SKM-1 treated with dmso at 0.1 percent for 144 hours (cell line): ENCODE results near the gene CCDC107.
"Not testable (repeated sequence)": the region's sequence is repeated elsewhere in the genome, so short reads cannot be mapped to it uniquely, and the experiment has no call there.

Experiments used
- DNase-seq: peaks from one replicate; lab custom pipeline; 2025; ENCODE audit not compliant: unreplicated experiment; lab: John Stamatoyannopoulos, UW

Gene CCDC107, protein sequence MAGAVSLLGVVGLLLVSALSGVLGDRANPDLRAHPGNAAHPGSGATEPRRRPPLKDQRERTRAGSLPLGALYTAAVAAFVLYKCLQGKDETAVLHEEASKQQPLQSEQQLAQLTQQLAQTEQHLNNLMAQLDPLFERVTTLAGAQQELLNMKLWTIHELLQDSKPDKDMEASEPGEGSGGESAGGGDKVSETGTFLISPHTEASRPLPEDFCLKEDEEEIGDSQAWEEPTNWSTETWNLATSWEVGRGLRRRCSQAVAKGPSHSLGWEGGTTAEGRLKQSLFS

DNA sequence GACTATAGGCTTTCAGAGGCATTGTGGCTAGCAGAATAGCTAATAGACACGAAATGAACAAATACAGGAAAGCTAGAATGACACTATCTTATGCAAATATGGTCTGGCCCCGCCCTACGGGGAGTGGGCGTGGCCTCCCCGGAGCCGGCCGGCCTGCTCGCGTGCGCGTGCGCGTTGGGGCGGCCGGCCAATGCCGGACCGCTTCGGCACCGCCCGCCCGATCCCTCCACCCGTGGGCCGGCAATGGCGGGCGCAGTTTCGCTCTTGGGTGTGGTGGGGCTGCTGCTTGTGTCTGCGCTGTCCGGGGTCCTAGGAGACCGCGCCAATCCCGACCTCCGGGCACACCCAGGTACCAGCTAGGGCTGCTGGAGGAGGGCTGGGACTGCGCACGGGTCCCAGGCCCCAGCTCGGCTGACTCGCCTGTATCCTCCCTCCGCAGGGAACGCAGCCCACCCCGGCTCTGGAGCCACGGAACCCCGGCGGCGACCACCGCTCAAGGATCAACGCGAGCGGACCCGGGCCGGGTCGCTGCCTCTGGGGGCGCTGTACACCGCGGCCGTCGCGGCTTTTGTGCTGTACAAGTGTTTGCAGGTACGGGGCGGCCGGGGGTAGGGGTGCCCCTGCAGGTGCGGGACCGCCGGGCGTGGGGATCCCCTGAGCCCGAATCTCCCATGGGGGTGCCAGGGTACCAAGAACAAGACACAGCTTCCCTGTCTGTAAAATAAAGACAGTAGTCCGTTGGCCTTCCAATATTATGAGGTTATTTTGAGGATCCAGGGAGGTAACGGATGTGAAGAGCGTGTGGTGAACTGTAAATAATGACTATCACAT lies at the start of gene CCDC107:
Gene CCDC107, plus strand, starts transcription at position 156 of the 831 bp plus-strand sequence. Its CDS starts 88 bp downstream, at position 244.
- peak; percentile 68 for DNase-seq

DNA sequence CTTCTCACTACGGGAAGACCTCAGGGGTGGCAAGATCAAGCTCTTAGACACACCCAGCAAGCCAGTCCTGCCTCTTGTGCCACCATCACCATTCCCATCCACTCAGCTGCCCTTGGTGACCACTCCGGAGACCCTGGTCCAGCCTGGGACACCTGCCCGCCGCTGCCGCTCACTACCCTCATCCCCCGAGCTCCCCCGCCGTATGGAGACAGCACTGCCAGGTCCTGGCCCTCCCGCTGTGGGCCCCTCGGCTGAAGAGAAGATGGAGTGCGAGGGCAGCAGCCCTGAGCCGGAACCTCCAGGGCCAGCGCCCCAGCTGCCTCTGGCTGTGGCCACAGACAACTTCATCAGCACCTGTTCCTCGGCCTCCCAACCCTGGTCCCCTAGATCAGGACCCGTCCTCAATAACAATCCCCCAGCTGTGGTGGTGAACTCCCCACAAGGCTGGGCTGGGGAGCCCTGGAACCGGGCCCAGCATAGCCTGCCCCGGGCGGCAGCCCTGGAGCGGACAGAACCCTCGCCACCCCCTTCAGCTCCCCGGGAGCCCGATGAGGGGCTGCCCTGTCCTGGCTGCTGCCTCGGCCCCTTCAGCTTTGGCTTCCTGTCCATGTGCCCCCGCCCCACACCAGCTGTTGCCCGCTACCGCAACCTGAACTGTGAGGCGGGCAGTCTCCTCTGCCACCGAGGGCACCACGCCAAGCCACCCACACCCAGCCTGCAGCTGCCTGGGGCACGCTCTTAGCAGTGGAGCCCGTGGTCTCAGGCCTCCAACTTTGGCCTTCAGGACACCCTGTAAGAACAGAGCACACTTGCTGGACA lies 48.9 kb upstream of the CCDC107 start:
- no peak for DNase-seq

DNA sequence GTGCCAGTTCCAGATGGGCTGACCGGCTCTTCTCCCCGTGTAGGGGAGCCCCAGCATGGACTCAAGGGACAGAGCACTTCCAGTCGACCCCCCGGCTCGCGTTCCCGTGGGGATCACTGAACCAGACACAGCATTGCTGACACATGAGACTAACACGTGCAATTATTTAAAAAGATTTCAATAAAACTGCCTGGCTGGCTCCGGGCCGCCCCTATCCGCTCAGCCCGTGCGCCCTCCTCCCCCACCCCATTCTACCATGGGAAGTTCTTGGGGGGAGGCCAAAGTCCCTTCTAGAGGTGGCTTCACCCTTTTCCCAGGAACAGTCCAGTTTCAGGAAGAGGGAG lies 48.3 kb upstream of the CCDC107 start:
- DNase-seq, result no peak

DNA sequence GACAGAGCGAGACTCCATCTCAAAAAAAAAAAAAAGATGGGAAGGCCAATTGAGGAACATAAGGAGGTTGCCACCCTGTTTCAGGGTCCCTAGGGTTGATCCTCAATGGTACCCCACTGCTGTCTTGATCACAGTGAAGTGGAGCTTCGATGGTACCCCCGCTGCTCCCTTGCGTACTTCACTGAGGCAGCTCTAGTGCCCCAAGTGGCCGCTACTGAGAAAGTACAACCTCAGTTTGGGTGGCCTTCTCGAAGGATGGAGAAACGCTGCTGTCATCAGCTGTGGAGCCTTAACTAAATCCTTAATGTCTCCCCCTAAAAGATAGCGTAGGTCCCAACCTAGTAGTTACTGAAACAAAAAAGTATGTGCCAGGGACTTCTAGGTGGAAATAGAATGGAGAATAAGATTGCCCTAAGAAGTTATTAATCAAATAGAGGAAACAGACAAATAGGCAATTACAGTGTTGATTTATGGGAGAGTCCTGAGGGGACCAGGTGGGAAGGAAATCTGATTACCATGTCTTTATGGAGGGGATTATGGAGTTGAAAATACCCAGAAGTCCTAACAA lies 46.8 kb upstream of the CCDC107 start:
- DNase-seq, result peak; percentile 7

- not testable (repeated sequence) for DNase-seq
Measured at GRCh38 chr9:35612066-35612465, 46.0 kb upstream of the CCDC107 start.

GRCh38 chr9:35612843-35613242 lies 45.2 kb upstream of the CCDC107 start:
- DNase-seq, result no peak

GRCh38 chr9:35615981-35616680 lies 42.0 kb upstream of the CCDC107 start:
- no peak for DNase-seq

- no peak for DNase-seq
Measured at GRCh38 chr9:35616681-35617459, 41.2 kb upstream of the CCDC107 start.

DNA sequence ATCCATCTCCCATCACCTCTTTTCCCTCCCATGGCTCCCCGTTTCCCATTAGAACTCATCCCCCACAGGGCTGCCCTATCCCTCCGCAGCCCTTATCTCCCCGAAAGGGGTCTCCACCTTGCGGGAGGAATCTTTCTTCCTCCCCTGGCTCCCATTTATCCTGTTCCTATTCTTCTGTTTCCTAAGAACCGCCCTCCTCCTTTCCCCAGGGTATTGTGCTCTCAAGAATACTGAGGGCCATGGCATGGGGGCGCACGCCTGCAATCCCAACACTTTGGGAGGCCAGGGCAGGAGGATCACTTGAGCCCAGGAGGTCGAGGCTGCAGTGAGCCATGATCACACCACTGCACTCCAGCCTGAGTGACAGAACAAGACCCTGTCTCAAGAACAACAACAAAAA lies 40.5 kb upstream of the CCDC107 start:
- no peak for DNase-seq

- DNase-seq, result peak; percentile 8
Measured at GRCh38 chr9:35618325-35618727, 39.8 kb upstream of the CCDC107 start, which contains the start of gene CD72. CD72 (minus strand) TSS chr9:35618413; CDS start chr9:35618303, 110 bp downstream.

GRCh38 chr9:35618854-35619799 lies 39.0 kb upstream of the CCDC107 start:
- DNase-seq, result peak; percentile 39

DNA sequence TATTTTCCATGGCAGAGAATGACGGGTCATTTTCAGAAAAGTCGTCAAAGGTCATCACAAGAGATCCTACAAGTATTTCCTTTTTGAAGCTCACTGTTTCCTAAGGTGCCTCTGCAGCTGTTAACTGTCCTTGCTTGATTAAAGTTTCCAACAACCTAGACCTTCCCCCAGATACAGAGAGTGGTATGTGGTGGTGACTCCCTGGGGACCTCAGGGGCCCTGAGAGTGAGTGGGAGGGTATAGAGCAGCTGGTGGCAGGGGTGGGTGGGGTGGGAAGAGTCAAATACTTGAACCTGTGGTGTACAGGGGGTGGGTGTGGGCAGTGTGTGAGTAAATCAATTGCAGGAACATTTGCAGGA lies 38.3 kb upstream of the CCDC107 start:
- DNase-seq, result no peak

DNA sequence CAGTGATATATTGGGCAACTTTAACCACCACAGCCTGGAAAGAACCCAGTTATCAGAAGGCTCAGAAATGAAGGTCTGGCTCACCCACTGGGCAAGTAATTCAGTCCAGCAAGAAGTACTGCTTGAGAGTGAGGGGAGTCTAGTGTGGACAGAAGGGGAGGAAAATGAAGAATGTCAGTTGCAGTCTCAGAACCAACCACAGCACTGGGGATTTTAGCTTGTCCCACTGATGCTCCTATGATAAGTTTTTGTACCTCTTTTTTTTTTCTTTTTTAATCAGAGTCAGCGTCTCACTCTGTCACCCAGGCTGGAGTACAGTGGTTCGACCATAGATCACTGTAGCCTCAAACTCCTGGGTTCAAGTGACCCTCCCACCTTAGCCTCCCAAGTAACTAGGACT lies 30.5 kb upstream of the CCDC107 start:
- no peak for DNase-seq

DNA sequence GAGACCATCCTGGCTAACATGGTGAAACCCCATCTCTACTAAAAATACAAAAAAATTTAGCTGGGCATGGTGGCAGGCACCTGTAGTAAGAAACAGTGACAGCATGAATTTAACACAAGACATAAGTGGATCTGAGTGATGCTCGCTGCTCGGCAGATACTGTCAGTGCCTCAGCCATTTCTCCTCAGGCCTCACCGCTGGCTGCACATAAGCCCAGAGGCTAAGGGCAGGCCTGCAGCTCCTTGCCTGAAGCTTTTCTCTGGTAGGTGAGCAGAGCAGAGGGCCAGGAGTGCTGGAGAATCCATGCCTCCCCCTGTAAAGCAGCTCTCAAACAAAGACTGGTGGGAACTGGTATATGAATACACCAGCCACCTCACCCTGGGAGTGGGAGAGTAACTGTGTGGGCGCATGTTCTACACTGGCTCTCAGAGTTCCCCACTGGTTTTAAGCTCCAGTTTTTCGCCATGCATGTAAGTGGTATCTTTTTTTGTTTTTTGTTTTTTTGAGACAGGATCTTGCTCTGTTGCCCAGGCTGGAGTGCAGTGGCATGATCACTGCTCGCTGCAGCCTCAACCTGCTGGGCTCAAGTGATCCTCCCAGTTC lies 29.6 kb upstream of the CCDC107 start:
- no peak for DNase-seq

DNA sequence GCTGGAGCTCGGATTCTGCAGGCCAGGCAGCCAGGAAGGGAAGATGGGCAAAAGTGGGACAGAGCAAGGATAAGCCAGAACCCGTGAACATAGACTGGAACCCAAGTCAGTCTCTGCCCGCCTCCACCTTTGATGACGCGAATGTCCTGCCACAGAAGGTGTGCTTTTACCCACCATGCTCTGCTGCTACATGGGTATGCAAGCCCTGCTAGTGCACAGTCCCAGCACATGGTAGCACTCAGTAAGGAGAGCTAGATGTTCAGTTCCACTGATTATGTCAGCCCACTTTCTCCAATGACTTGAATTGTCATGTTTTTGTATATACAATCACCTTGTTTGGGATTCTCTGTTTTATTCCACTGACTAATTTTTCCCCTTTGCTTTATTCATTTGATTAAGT lies 28.5 kb upstream of the CCDC107 start:
- DNase-seq, result no peak

- no peak for DNase-seq
Measured at GRCh38 chr9:35635730-35636129, 22.4 kb upstream of the CCDC107 start.

- DNase-seq, result no peak
Measured at GRCh38 chr9:35636135-35636876, 21.8 kb upstream of the CCDC107 start.

- DNase-seq, result not testable (repeated sequence)
Measured at GRCh38 chr9:35636877-35637246, 21.2 kb upstream of the CCDC107 start.
